Neural cell (in vitro differentiated cells): ENCODE measurements around the gene INSM2.

Experiments
- CTCF ChIP-seq: fragments of 450-650 bp; IDR thresholded peaks from 2 replicates; pipeline ENCODE4 v1.5.1; 2014; ENCODE audit warnings: antibody characterized with exemption, mild to moderate bottlenecking, moderate library complexity; ENCODE audit not compliant: poor library complexity, severe bottlenecking
- EP300 ChIP-seq: fragments of 450-650 bp; conservative IDR thresholded peaks from 2 replicates; pipeline ENCODE4 v1.6.1; 2014; ENCODE audit warnings: antibody characterized with exemption, mild to moderate bottlenecking, moderate library complexity; ENCODE audit not compliant: poor library complexity, severe bottlenecking
- EZH2 ChIP-seq: fragments of 200-600, 300-800 bp; shearing (Covaris generic), sonication (generic); IDR thresholded peaks from 2 replicates; pipeline ENCODE4 v1.6.1; 2014; ENCODE audit warnings: antibody characterized with exemption, low read length, borderline replicate concordance, mild to moderate bottlenecking; ENCODE audit not compliant: insufficient read depth, poor library complexity, severe bottlenecking
- POLR2AphosphoS5 ChIP-seq: IDR thresholded peaks from 2 replicates; pipeline ENCODE4 v1.6.1; 2012
- TAF1 ChIP-seq: IDR thresholded peaks from 2 replicates; pipeline ENCODE4 v1.6.1; 2012; ENCODE audit warnings: low read depth

- TF ChIP-seq POLR2AphosphoS5 (no peak), CTCF (no peak), TAF1 (no peak), EZH2 (no peak), EP300 (no peak)
Measured at GRCh38 chr14:35509846-35510245, 24.1 kb upstream of the INSM2 start.
